Measurements from ENCODE around the gene PDE1A.

DNA sequence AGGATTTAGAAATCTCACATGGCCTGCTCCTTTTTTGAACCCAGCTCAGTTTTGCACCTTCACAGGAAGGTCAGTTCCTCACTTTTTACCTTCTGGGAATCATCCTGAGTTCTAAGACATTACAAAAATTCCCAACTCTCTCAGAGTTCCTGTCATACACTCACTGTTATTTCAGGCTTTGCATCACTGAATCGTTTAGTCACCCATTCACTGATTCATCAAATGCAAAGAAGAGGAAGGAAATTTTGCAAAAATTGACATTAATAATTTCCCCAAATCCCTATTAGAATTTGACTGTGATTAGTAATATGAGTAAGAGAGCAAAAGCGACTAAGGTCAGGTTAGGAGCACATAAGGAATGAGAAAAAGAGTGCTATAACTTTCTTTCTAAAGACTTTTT is 197.5 kb downstream of the PDE1A start:
- no peak for TF ChIP-seq POLR2A (IDR thresholded peaks at IDR 0.05)
- TF ChIP-seq, protein P1, sequence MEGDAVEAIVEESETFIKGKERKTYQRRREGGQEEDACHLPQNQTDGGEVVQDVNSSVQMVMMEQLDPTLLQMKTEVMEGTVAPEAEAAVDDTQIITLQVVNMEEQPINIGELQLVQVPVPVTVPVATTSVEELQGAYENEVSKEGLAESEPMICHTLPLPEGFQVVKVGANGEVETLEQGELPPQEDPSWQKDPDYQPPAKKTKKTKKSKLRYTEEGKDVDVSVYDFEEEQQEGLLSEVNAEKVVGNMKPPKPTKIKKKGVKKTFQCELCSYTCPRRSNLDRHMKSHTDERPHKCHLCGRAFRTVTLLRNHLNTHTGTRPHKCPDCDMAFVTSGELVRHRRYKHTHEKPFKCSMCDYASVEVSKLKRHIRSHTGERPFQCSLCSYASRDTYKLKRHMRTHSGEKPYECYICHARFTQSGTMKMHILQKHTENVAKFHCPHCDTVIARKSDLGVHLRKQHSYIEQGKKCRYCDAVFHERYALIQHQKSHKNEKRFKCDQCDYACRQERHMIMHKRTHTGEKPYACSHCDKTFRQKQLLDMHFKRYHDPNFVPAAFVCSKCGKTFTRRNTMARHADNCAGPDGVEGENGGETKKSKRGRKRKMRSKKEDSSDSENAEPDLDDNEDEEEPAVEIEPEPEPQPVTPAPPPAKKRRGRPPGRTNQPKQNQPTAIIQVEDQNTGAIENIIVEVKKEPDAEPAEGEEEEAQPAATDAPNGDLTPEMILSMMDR (IDR thresholded peaks at IDR 0.05), result no peak
- TF ChIP-seq POLR2AphosphoS5 (IDR thresholded peaks at IDR 0.05), result no peak
- TF ChIP-seq EP300 (IDR thresholded peaks at IDR 0.05), result no peak

Data from stomach (tissue), 4 donors.